Natural killer cell (primary cell): Measurements from ENCODE around the gene P4HA2. TPM values are rescaled to one million over a fixed set of nuclear protein-coding genes. Genes with fewer than 3 reads are reported as not detected.

Experiments
- ATAC-seq, 3 donors: fragments of 150-1000 bp in 2 of 3; fragments of 200-7000 bp in 1 of 3; cut with Tn5 transposase; 1 replicate in 1 of 3; 2 replicates in 2 of 3; pipeline ENCODE4 v1.10.0; 2021; ENCODE audit warnings: mild to moderate bottlenecking in 2 of 3, moderate library complexity in 2 of 3
- DNase-seq, 2 donors: peaks; one replicate each; pipeline versions ENCODE4 v3.0.0 to v3.0.0-alpha.2; 2013 to 2021; ENCODE audit warnings: mixed read lengths in 1 of 2
- H3K27ac ChIP-seq: one replicate; pipeline ENCODE4 v1.5.1; 2013; ENCODE audit warnings: mild to moderate bottlenecking, low read length
- H3K27me3 ChIP-seq: one replicate; pipeline ENCODE4 v1.6.1; 2013; ENCODE audit warnings: low read length; ENCODE audit not compliant: control insufficient read depth, insufficient read depth
- H3K36me3 ChIP-seq: one replicate; pipeline ENCODE4 v1.6.1; 2013; ENCODE audit warnings: low read length; ENCODE audit not compliant: control insufficient read depth, insufficient read depth
- H3K4me1 ChIP-seq: one replicate; pipeline ENCODE4 v1.6.1; 2013; ENCODE audit warnings: low read length; ENCODE audit not compliant: control insufficient read depth, insufficient read depth
- H3K4me3 ChIP-seq: one replicate; pipeline ENCODE4 v1.5.1; 2013; ENCODE audit warnings: low read length
- H3K9me3 ChIP-seq: one replicate; pipeline ENCODE4 v1.6.1; 2013; ENCODE audit warnings: low read length; ENCODE audit not compliant: control insufficient read depth, insufficient read depth
- H3K27ac Mint-ChIP-seq, 2 donors: one replicate each; pipeline ENCODE4 v1.8.0; 2022; ENCODE audit warnings: mild to moderate bottlenecking in 2 of 2, mixed read lengths in 2 of 2, moderate library complexity in 1 of 2
- H3K27me3 Mint-ChIP-seq, 2 donors: one replicate each; pipeline ENCODE4 v1.8.0; 2022; ENCODE audit warnings: low read depth in 2 of 2, mixed read lengths in 2 of 2
- H3K36me3 Mint-ChIP-seq: one replicate; pipeline ENCODE4 v1.8.0; 2022; ENCODE audit warnings: mixed read lengths
- H3K4me1 Mint-ChIP-seq, 2 donors: one replicate each; pipeline ENCODE4 v1.8.0; 2022; ENCODE audit warnings: mixed read lengths in 2 of 2
- H3K4me3 Mint-ChIP-seq: one replicate; pipeline ENCODE4 v1.8.0; 2022; ENCODE audit warnings: mild to moderate bottlenecking, moderate library complexity, mixed read lengths
- H3K9me3 Mint-ChIP-seq, 2 donors: one replicate each; pipeline ENCODE4 v1.8.0; 2022; ENCODE audit warnings: mixed read lengths in 2 of 2
- CTCF ChIP-seq: fragments of 200-600 bp; IDR thresholded peaks from one replicate; pipeline ENCODE4 v1.8.0; 2022; ENCODE audit warnings: antibody characterized with exemption
- WGBS: methylation state at CpG from one replicate; pipeline ENCODE4 v1.1.7; 2013; ENCODE audit warnings: missing lambda C conversion rate; ENCODE audit not compliant: insufficient coverage; 5-methylcytosine and 5-hydroxymethylcytosine counted together
- intact Hi-C: fragments of 100-400 bp; cut with micrococcal nuclease; formaldehyde crosslinking; loops from one replicate; pipeline ENCODE4 v1.14.2; 2022
- total RNA-seq, 4 donors: library from RNA; stranded (reverse); fragments of 120-200 nt in 1 of 4; gene quantifications; one replicate each; pipeline versions ENCODE4 v1.2.3 to v1.2.4, GENCODE V29; 2013 to 2022

The P4HA2 gene
- total RNA-seq, 3 donors from 2014 or later (not counting 1 experiment from before 2014, with no cell fraction given), result 0.20 TPM; not detected in 2

GRCh38 chr5:132238169-132238744 is 10.6 kb upstream of the P4HA2 start:
- no peak overlapping the region for H3K4me3 Mint-ChIP-seq
- DNase-seq (peak; percentile 63 to 78), ATAC-seq (peak; percentile 67 to 90 (median 89))
- Histone ChIP-seq H3K9me3 (peaks cover 2% of the 10 kb centered on the region), H3K36me3 (no peaks in the 10 kb centered on the region), H3K4me3 (no peak overlapping the region), H3K27me3 (no peaks in the 10 kb centered on the region), H3K27ac (no peak overlapping the region), H3K4me1 (no peaks in the 10 kb centered on the region)
- TF ChIP-seq CTCF, result peak; percentile 81
- H3K36me3 Mint-ChIP-seq, result no peaks in the 10 kb centered on the region
- no peaks in the 10 kb centered on the region for H3K4me1 Mint-ChIP-seq
- 15% methylated on average over 1 of the region's 1 CpG for WGBS
- no peaks in the 10 kb centered on the region for H3K9me3 Mint-ChIP-seq
- H3K27ac Mint-ChIP-seq, result no peak overlapping the region
- peaks cover 3 to 7% of the 10 kb centered on the region in 2 donors for H3K27me3 Mint-ChIP-seq
- intact Hi-C loops, result loop anchor here (1.0 kb wide), 1 partner anchor 263 kb away; no protein-coding TSS in a partner anchor

GRCh38 chr5:132237670-132238069 is 10.0 kb upstream of the P4HA2 start:
- Mint-ChIP-seq H3K4me3 (no peak overlapping the region), H3K36me3 (no peaks in the 10 kb centered on the region), H3K27me3 (peaks cover 0 to under 1% of the 10 kb centered on the region in 2 donors), H3K27ac (no peak overlapping the region), H3K9me3 (no peaks in the 10 kb centered on the region), H3K4me1 (no peaks in the 10 kb centered on the region)
- DNase-seq, result no peak
- no peak overlapping the region for H3K4me3 ChIP-seq
- intact Hi-C loops, result loop anchor here (1.0 kb wide), 1 partner anchor 264 kb away; no protein-coding TSS in a partner anchor
- WGBS, result 96% methylated on average over 4 of the region's 4 CpGs
- H3K36me3 ChIP-seq, result no peaks in the 10 kb centered on the region
- no peak overlapping the region for H3K27ac ChIP-seq
- no peak for TF ChIP-seq CTCF
- H3K27me3 ChIP-seq, result no peaks in the 10 kb centered on the region
- H3K9me3 ChIP-seq, result no peaks in the 10 kb centered on the region
- no peaks in the 10 kb centered on the region for H3K4me1 ChIP-seq
- no peak for ATAC-seq

- Histone ChIP-seq H3K4me1 (no peaks in the 10 kb centered on the region), H3K36me3 (no peaks in the 10 kb centered on the region), H3K27ac (no peak overlapping the region), H3K4me3 (no peak overlapping the region), H3K27me3 (no peaks in the 10 kb centered on the region), H3K9me3 (no peaks in the 10 kb centered on the region)
- H3K27me3 Mint-ChIP-seq, result no peaks in the 10 kb centered on the region
- H3K4me1 Mint-ChIP-seq, result no peaks in the 10 kb centered on the region
- H3K4me3 Mint-ChIP-seq, result no peak overlapping the region
- DNase-seq (no peak), ATAC-seq (no peak)
- WGBS, result 93% methylated on average over 1 of the region's 1 CpG
- intact Hi-C loops, result no loop called here
- no peaks in the 10 kb centered on the region for H3K9me3 Mint-ChIP-seq
- no peak for TF ChIP-seq CTCF
- H3K36me3 Mint-ChIP-seq, result no peaks in the 10 kb centered on the region
- H3K27ac Mint-ChIP-seq, result no peak overlapping the region
Observed at GRCh38 chr5:132237141-132237540, 9.5 kb upstream of the P4HA2 start.

- Mint-ChIP-seq H3K9me3 (no peaks in the 10 kb centered on the region), H3K27me3 (peaks cover 0 to 7% of the 10 kb centered on the region in 2 donors), H3K36me3 (no peaks in the 10 kb centered on the region), H3K27ac (no peak overlapping the region), H3K4me1 (peaks cover 7 to 9% of the 10 kb centered on the region in 2 donors), H3K4me3 (no peak overlapping the region)
- H3K27ac ChIP-seq, result no peak overlapping the region
- DNase-seq (no peak), ATAC-seq (no peak)
- WGBS, result 90% methylated on average over 3 of the region's 3 CpGs
- H3K36me3 ChIP-seq, result no peaks in the 10 kb centered on the region
- no peak for TF ChIP-seq CTCF
- intact Hi-C loops, result no loop called here
- H3K4me3 ChIP-seq, result no peak overlapping the region
- no peaks in the 10 kb centered on the region for H3K9me3 ChIP-seq
- no peaks in the 10 kb centered on the region for H3K27me3 ChIP-seq
- H3K4me1 ChIP-seq, result no peaks in the 10 kb centered on the region
Observed at GRCh38 chr5:132235340-132235739, 7.7 kb upstream of the P4HA2 start.
